Small intestine (tissue), 7 donors: ENCODE measurements around the gene PRMT5. TPM values are rescaled to one million over a fixed set of nuclear protein-coding genes. Genes with fewer than 3 reads are reported as not detected.
"Not testable (repeated sequence)": the region's sequence is repeated elsewhere in the genome, so short reads cannot be mapped to it uniquely, and the experiment has no call there.

Experiments
- DNase-seq, 2 donors: peaks; one replicate each; pipeline versions ENCODE4 v3.0.0 to v3.0.0-alpha.2; 2013
- FAIRE-seq: peaks from 2 replicates; lab custom pipeline; 2012; peaks lifted over from hg19 to GRCh38; lab: Jason Lieb, UNC
- H3K27ac ChIP-seq, 3 donors: one replicate each; pipeline ENCODE4 v1.5.1; 2013; ENCODE audit warnings: low read length in 2 of 3, mild to moderate bottlenecking in 2 of 3, control low read depth in 1 of 3, inconsistent platforms in 1 of 3, low read depth in 1 of 3, moderate library complexity in 1 of 3
- H3K27me3 ChIP-seq, 3 donors: one replicate each; pipeline ENCODE4 v1.6.1; 2013; ENCODE audit warnings: low read length in 3 of 3, inconsistent platforms in 1 of 3; ENCODE audit not compliant: control insufficient read depth in 3 of 3, insufficient read depth in 3 of 3
- H3K36me3 ChIP-seq, 3 donors: one replicate each; pipeline ENCODE4 v1.6.1; 2013; ENCODE audit warnings: low read length in 3 of 3, inconsistent platforms in 1 of 3, low read depth in 1 of 3, mild to moderate bottlenecking in 1 of 3, moderate library complexity in 1 of 3; ENCODE audit not compliant: control insufficient read depth in 3 of 3, insufficient read depth in 2 of 3
- H3K4me1 ChIP-seq, 3 donors: one replicate each; pipeline ENCODE4 v1.6.1; 2013; ENCODE audit warnings: low read length in 2 of 3, inconsistent platforms in 1 of 3, low read depth in 1 of 3, mild to moderate bottlenecking in 1 of 3, moderate library complexity in 1 of 3; ENCODE audit not compliant: control insufficient read depth in 3 of 3, insufficient read depth in 2 of 3
- H3K4me3 ChIP-seq, 3 donors: one replicate each; pipeline ENCODE4 v1.5.1; 2013; ENCODE audit warnings: low read length in 3 of 3, control low read depth in 1 of 3, inconsistent platforms in 1 of 3, low read depth in 1 of 3, mild to moderate bottlenecking in 1 of 3, moderate library complexity in 1 of 3
- H3K9me3 ChIP-seq, 2 donors: one replicate each; pipeline ENCODE4 v1.6.1; 2013; ENCODE audit warnings: low read depth in 1 of 2, low read length in 1 of 2; ENCODE audit not compliant: control insufficient read depth in 2 of 2, insufficient read depth in 1 of 2
- WGBS, 3 donors: extraction: QIAGEN DNeasy Blood & Tissue Kit; methylation state at CpG; one replicate each; pipeline ENCODE4 v1.1.7; 2013; 5-methylcytosine and 5-hydroxymethylcytosine counted together
- polyA plus RNA-seq, 4 donors: library from polyadenylated mRNA; stranded (reverse) in 3 of 4; unstranded in 1 of 4; fragments of 200-250 nt in 3 of 4; fragments of 120-200 nt in 1 of 4; gene quantifications; one replicate each; pipeline versions ENCODE4 v1.2.1 to v1.2.3, GENCODE V29; 2013
- donor health status: healthy with polysubstance abuse.
- donor health status: control.
- donor health status: control.
- donor health status: Bipolar disorder and iron deficiency.
- donor health status: healthy.

PRMT5 gene
- polyA plus RNA-seq, 4 donors = 13.4 to 58.7 (median 36.4) TPM

DNA sequence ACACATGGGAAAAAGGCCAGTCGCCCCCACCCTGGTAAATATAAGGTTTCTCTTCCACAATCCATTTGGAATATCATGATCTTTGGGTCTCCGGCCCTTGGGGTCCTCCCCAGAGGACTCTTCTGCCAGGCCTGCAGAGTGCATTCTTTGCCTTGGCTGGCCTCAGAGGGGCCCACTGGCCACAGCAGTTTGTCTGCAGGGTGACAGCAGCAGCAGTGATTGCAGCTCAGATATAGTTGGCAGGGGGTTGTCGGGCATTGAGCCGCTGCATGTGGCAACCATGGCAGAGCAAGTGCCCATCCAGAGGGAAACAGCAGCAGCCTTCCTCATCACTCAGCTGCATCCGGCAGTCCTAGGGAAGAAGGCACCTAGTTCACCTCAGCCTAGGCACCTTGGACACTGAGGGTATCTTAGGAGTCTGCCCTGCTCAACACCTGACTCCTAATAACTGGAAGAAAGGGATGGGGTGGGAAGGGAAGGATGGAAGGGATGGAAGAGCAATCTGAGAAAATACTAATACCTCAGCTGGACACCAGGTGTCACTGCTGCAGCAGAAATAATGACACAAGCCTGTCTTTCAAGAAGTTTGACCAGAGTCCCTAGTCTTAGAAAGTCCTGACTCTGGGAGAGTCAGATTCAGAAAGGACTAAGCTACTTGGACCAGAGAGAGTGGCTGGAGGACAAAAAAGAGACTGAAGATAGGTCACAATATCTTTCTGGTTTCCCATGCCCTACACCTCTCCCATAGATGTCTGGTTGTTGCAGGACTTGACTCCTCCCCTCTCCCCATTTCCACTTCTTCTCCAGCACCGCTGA is 44.2 kb upstream of the PRMT5 start:
- Histone ChIP-seq H3K9me3 (no peaks in the 10 kb centered on the region), H3K36me3 (peaks cover 0 to 52% (median 0%) of the 10 kb centered on the region in 3 donors), H3K4me1 (peaks cover 7 to 33% (median 9%) of the 10 kb centered on the region in 3 donors), H3K4me3 (no peak overlapping the region), H3K27me3 (no peaks in the 10 kb centered on the region), H3K27ac (no peak overlapping the region)
- FAIRE-seq = no peak
- DNase-seq = peak; percentile 77 to 83
- 62 to 83% (median 66%) methylated on average over 6 of the region's 6 CpGs for WGBS, 3 donors

DNA sequence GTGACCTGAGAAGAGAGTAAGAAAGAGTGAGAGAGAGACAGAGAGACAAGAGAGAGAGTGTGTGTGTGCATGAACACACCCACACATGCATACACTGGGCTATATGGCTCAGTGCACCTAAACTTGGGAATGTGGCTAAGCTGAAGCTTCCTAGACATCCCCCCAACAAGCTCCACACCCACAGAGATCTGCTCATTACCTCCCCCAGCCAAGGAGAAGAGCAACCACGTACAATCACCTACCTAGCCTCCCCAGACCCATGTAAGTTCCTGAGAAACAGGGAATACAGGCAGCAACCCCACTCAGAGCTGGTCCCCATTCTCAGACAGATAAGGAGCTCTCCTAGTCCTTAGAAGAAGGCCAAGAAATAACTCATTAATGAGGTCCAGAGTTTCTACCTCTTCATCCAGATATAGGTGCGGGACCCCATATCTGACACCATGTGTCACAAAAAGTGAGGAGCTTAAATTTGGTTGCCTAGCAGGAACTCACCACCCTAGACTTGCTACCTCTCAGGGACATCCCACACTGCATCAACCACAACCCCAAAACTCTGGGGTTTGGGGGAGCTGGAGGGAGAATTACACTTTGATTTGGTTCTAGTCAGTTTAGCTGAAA is 43.2 kb upstream of the PRMT5 start:
- FAIRE-seq = no peak

DNA sequence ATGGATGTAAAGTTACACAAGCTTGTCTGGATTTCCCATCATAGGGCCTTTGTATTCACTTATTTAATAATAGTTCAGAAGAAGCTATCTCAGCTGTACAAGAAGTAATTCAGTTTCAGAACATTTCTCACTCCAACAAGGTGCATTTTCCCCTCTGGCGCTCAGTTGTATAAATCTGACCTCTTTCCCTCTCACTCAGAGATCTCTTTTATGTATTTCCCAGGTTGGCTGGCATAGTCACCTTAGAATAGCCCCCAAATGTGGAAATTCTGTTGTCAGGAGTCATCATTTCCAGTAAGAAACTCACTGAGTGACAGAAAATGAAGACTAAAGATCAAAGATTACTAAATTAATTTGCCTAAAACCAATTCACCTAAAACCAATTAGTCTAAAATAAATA is 42.0 kb upstream of the PRMT5 start:
- H3K27ac ChIP-seq = no peak overlapping the region
- H3K9me3 ChIP-seq = no peaks in the 10 kb centered on the region
- FAIRE-seq = no peak
- 88 to 96% (median 93%) methylated on average over 1 of the region's 1 CpG for whole genome bisulfite sequencing, 3 donors
- peaks cover 0 to 17% (median 0%) of the 10 kb centered on the region in 3 donors for H3K4me1 ChIP-seq
- H3K27me3 ChIP-seq = no peaks in the 10 kb centered on the region
- H3K4me3 ChIP-seq = no peak overlapping the region
- H3K36me3 ChIP-seq = peaks cover 0 to 46% (median 0%) of the 10 kb centered on the region in 3 donors
- DNase-seq = no peak

More for the DNA sequence above, 43.2 kb upstream of the PRMT5 start:
- 87 to 95% (median 89%) methylated on average over 2 of the region's 2 CpGs for whole genome bisulfite sequencing, 3 donors
- Histone ChIP-seq H3K9me3 (no peaks in the 10 kb centered on the region), H3K36me3 (peaks cover 0 to 46% (median 0%) of the 10 kb centered on the region in 3 donors), H3K27ac (no peak overlapping the region), H3K27me3 (no peaks in the 10 kb centered on the region), H3K4me3 (no peak overlapping the region), H3K4me1 (peaks cover 0 to 23% (median 4%) of the 10 kb centered on the region in 3 donors)
- no peak for DNase-seq

DNA sequence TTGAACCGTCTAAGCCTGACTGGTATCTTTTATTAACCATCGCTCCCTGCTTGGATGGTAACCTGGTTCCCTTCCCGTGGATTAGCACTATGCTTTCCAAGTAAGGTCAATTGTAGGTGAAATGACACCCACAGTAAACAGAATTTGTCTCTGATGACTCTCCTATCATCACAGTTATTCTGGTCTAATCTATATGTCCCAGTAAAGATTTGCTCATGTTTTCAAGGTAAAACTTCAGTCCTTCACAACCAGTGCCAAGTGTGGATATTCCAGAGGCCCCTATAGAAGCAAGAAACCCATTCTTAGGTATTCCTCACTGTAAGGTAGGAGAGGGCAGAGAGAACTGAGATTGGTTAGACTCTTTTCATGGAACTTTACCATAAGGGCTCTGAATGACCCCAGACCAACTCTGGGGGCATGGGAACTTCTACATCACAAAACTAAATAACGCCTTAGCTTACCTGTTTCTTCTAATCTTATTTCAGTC is 37.6 kb upstream of the PRMT5 start:
- peaks cover 0 to 9% (median 0%) of the 10 kb centered on the region in 3 donors for H3K36me3 ChIP-seq
- H3K9me3 ChIP-seq = no peaks in the 10 kb centered on the region
- WGBS, 3 donors = 56 to 67% (median 62%) methylated on average over 4 of the region's 4 CpGs
- H3K27ac ChIP-seq = no peak overlapping the region
- no peaks in the 10 kb centered on the region for H3K27me3 ChIP-seq
- FAIRE-seq = no peak
- peaks cover 0 to 7% (median 0%) of the 10 kb centered on the region in 3 donors for H3K4me1 ChIP-seq
- DNase-seq = no peak
- no peak overlapping the region for H3K4me3 ChIP-seq

DNA sequence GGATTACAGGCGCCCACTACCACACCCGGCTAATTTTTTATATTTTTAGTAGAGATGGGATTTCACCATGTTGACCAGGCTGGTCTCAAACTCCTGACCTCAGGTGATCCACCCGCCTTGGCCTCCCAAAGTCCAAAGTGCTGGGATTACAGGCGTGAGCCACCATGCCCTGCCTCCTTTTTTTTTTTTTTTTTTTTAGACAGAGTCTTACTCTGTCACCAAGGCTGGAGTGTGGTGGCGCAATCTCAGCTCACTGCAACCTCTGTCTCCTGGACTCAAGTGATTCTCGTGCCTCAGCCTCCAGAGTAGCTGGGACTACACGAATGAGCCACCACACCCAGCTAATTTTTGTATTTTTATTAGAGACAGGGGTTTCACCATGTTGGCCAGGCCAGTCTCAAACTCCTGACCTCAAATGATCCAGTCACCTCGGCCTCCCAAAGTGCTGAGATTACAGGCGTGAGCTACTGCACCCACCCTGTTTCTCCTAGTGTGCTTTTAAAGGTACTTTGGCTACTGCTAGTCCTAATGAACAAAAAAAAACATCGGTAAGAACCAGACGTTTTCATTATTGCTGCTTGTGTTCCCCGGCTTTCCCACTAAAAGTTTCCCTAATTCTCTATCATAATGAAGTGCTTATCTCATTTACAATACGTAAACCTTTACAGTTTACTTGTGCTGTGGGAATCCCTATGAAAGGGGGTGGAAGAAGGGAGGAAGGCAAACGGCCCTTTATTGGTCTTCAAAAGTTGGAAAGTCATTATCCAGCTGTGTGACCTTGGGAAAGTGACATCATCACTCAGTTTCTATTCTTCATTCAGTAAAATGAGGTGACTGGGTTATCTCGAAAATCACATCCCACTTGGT is 37.0 kb upstream of the PRMT5 start:
- not testable (repeated sequence) for H3K4me3 ChIP-seq, H3K4me1 ChIP-seq, H3K36me3 ChIP-seq, H3K27me3 ChIP-seq, FAIRE-seq, H3K9me3 ChIP-seq, H3K27ac ChIP-seq
- peak; percentile 50 to 55 for DNase-seq
- 41 to 64% (median 58%) methylated on average over 15 of the region's 15 CpGs for WGBS, 3 donors

DNA sequence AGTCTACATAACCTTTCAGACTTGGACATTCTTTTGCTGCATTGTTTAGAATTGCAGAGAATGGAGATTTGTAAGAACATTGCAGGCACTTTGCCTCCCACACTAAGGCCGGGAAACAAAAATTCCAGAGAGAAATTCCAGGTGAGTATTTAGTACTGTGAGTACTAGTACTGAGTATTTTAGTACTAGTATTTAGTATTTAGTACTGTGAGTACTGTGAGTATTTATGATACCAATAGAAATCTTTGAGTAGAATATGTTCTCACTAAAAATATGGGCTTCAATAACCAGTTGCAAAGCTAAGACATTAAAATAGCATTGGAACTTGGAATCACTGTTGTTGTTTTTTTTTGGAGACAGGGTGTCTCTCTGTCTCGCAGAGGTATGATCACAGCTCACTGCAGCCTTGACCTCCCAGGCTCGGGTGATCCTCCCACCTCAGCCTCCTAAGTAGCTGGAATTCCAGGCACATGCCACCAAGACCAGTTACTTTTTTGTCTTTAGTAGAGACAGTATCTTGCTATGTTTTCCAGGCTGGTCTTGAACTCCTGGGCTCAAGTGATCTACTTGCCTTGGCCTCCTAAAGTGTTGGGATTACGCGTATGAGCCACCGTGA is 33.0 kb upstream of the PRMT5 start:
- FAIRE-seq = no peak
- DNase-seq = no peak
- 94 to 97% (median 94%) methylated on average over 6 of the region's 6 CpGs for WGBS, 3 donors

DNA sequence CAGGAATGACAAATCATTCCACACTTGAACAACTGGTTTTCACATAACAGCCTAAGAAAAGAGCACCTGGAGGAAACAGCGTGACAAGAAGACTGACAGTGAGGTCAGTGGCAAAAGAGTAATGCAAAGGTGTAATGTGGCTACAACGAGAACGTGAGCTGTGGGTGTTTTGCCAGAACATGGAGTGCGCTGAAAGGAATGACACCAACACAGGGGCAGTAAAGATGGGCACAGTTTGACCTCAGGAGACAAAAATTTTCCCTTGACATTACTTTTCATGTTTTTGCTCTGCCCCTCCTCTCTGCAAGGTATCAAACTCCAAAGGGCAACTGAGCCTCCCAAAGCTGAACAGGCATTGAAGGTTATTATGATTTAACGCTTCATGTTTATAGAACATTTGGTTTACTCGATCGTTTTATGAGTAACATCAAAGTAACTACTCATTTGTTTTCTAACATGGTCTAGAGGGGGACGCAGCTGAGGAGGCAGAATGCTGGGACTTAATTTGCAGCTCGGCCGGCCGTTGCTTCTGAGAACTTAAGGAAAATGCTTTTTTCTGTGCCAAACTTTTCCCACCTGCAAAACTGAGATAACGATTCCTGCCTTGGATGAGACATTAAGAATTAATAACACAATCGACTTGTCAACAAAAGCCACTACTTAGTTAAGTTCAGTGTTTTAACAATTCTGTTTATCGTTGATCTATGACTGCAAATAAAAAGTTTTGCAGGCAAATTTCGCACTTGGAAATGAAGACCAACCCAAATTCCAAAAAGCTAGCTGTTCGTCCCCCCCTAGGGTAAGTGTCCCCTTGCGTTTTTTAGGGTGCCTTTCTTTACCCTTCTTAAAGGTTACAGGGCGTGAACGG is 26.8 kb upstream of the PRMT5 start:
- WGBS, 3 donors = 6 to 20% (median 11%) methylated on average over 19 of the region's 19 CpGs
- Histone ChIP-seq H3K4me3 (peak overlapping the region; percentile 64 to 95 (median 81)), H3K4me1 (peaks cover 1 to 4% (median 4%) of the 10 kb centered on the region in 3 donors), H3K27me3 (no peaks in the 10 kb centered on the region), H3K36me3 (peaks cover 0 to 7% (median 0%) of the 10 kb centered on the region in 3 donors), H3K27ac (peak overlapping the region; percentile 88 to 98 (median 98)), H3K9me3 (no peaks in the 10 kb centered on the region)
- DNase-seq = peak; percentile 51 to 62
- FAIRE-seq = no peak

More for the DNA sequence above, 33.0 kb upstream of the PRMT5 start:
- no peaks in the 10 kb centered on the region for H3K36me3 ChIP-seq
- no peaks in the 10 kb centered on the region for H3K9me3 ChIP-seq
- H3K27me3 ChIP-seq = no peaks in the 10 kb centered on the region
- H3K4me3 ChIP-seq = no peak overlapping the region
- H3K4me1 ChIP-seq = peaks cover 0 to 7% (median 0%) of the 10 kb centered on the region in 3 donors
- H3K27ac ChIP-seq = no peak overlapping the region
